ENCODE results near the gene ENPP4. TPM values are rescaled to one million over a fixed set of nuclear protein-coding genes. Genes with fewer than 3 reads are reported as not detected.
A peak's percentile ranks its signal among the peaks of the same experiment; 100 is the strongest.

ENPP4 gene
- total and polyA plus RNA-seq, 9 of the 15 experiments (the other 6 are each of a cell fraction or from before 2014, with no cell fraction given), result 0.07 TPM; not detected in 8

GRCh38 chr6:46170357-46171289, 40.8 kb downstream of the ENPP4 start, which contains the start of gene ENPP5:
Gene ENPP5 (minus strand): TSS chr6:46170980. CDS start chr6:46168262, 2,718 bp downstream.
- Histone ChIP-seq H3K4me1 (replicated peaks in 1 of 2; ENCODE audit: control insufficient read depth in 2 of 2, insufficient read depth in 2 of 2, low read length in 2 of 2) (peaks cover 0 to 5% of the 10 kb centered on the region in 2 experiments; a peak in 2 of 5 replicates), H2AFZ (ENCODE audit: low read depth, low read length) (peak within 1 kb of the TSS; percentile 27; the same call in 1 of the 2 replicates), H3K4me2 (ENCODE audit: insufficient read depth, low read length) (no peak within 1 kb of the TSS; the same call in 1 of the 2 replicates), H3K9ac (ENCODE audit: insufficient read depth in 1 of 2, low read depth in 2 of 2, low read length in 2 of 2) (no peak within 1 kb of the TSS), H3K9me3 (replicated peaks; ENCODE audit: control insufficient read depth, insufficient read depth, low read depth, low read length) (no peaks in the 10 kb centered on the region), H3K27me3 (ENCODE audit: control insufficient read depth in 2 of 2, insufficient read depth in 2 of 2, low read length in 2 of 2) (peaks cover 3 to 7% of the 10 kb centered on the region in 2 experiments; a peak in 1 of 5 replicates), H3K79me2 (ENCODE audit: control insufficient read depth, insufficient read depth, low read length) (no peaks in the 10 kb centered on the region), H4K20me1 (replicated peaks; ENCODE audit: control insufficient read depth, insufficient read depth, low read length) (no peaks in the 10 kb centered on the region), H3K4me3 (no peak within 1 kb of the TSS), H3K9me1 (ENCODE audit: control insufficient read depth, insufficient read depth, low read length) (no peaks in the 10 kb centered on the region), H3K27ac (ENCODE audit: extremely low read depth, low read depth, low read length) (no peak within 1 kb of the TSS), H3K36me3 (ENCODE audit: control insufficient read depth, insufficient read depth, low read length) (no peaks in the 10 kb centered on the region)
- ATAC-seq, result peak; percentile 85
- peak; percentile 12 to 37 (median 22) for DNase-seq (ENCODE audit: extremely low read depth in 1 of 4, low spot score in 3 of 4)
- in situ Hi-C loops (cut with MboI), result no loop called here
- under 1% methylated on average over 39 of the region's 49 CpGs for WGBS (ENCODE audit: insufficient coverage, low coverage, missing lambda C conversion rate)
- no TSS peak for BruUV-seq (replicated peaks)
- intact Hi-C loops (cut with micrococcal nuclease), result no loop called here
- TF ChIP-seq ZNF507 (tag; conservative IDR thresholded peaks at IDR 0.05), result no peak
- TF ChIP-seq PKNOX1 (IDR thresholded peaks at IDR 0.05), result peak; percentile 90
- TF ChIP-seq NFYB (IDR thresholded peaks at IDR 0.05; ENCODE audit: extremely low read depth, insufficient read length), result peak; percentile 38
- TF ChIP-seq DDX20 (tag; IDR thresholded peaks at IDR 0.05; ENCODE audit: low read depth), result no peak
- POLR2A ChIA-PET, result no interaction called here
- CTCF ChIA-PET (ENCODE audit: low intra/inter-chr PET ratio), result no interaction called here
- FAIRE-seq, result no peak

All from K562 (cell line).